BE2C (cell line): ENCODE data around the gene CNNM2.

Experiments
- DNase-seq: peaks from one replicate; pipeline ENCODE4 v3.0.0-alpha.2; 2020
- H3K27me3 ChIP-seq: fragments of 250-450 bp; sonication (Bioruptor Pico); 2 replicates; pipeline ENCODE4 v1.5.1; 2020; ENCODE audit warnings: mild to moderate bottlenecking
- H3K36me3 ChIP-seq: fragments of 250-450 bp; sonication (Bioruptor Pico); 2 replicates; pipeline ENCODE4 v1.5.1; 2020; ENCODE audit warnings: mild to moderate bottlenecking
- H3K4me1 ChIP-seq: fragments of 250-450 bp; sonication (Bioruptor Pico); 2 replicates; pipeline ENCODE4 v1.5.1; 2020
- H3K4me3 ChIP-seq: 2 replicates; pipeline ENCODE4 v1.5.1; 2011; ENCODE audit warnings: low read depth, low read length
- H3K9me3 ChIP-seq: fragments of 250-450 bp; sonication (Bioruptor Pico); 2 replicates; pipeline ENCODE4 v1.5.1; 2020
- TF ChIP-seq, protein P1 (sequence below): IDR thresholded peaks from 2 replicates; pipeline ENCODE4 v1.5.1; 2012; ENCODE audit warnings: mild to moderate bottlenecking, low read depth, low read length

The CNNM2 gene

DNA sequence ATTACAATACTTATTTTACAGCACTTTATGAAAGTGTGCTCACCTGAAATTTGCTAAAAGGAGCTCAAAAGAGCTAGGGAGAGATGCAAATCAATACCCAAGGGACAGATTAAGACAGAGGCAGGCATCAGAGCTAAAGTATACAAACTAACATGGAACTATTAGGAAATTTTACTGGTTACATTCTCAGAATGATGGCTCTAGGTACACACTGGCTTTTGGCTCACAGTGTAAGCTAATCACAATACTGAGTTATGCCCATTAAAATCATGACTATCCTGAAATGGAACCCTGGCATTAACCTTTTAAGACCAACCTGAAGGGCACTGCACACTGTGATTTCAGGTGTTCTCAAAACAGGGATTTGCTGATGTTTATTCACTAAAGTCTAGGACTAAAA lies 176.9 kb downstream of the CNNM2 start:
- TF ChIP-seq, protein P1, sequence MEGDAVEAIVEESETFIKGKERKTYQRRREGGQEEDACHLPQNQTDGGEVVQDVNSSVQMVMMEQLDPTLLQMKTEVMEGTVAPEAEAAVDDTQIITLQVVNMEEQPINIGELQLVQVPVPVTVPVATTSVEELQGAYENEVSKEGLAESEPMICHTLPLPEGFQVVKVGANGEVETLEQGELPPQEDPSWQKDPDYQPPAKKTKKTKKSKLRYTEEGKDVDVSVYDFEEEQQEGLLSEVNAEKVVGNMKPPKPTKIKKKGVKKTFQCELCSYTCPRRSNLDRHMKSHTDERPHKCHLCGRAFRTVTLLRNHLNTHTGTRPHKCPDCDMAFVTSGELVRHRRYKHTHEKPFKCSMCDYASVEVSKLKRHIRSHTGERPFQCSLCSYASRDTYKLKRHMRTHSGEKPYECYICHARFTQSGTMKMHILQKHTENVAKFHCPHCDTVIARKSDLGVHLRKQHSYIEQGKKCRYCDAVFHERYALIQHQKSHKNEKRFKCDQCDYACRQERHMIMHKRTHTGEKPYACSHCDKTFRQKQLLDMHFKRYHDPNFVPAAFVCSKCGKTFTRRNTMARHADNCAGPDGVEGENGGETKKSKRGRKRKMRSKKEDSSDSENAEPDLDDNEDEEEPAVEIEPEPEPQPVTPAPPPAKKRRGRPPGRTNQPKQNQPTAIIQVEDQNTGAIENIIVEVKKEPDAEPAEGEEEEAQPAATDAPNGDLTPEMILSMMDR = no peak
- DNase-seq = no peak
- Histone ChIP-seq H3K9me3 (no peaks in the 10 kb centered on the region), H3K4me1 (no peaks in the 10 kb centered on the region), H3K27me3 (no peaks in the 10 kb centered on the region), H3K4me3 (no peak overlapping the region), H3K36me3 (peaks cover 15% of the 10 kb centered on the region)

DNA sequence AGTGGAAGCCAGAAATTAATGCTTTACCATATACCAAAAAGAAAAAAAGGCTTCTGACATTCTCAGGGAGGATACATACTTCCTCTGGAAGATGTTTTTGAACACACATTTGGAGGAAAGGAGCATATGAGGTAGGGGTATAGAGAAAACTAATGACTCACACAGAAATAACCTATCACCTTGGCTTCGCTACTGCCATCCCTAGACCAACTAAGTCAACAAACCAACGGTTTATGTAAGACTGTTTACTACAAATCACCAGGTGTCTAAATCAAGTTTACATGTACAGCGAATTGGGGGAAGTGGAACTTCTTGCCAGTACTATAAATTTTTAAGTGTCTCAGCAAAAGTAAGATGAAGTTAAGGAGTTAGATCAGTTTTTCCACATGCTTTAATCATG lies 178.0 kb downstream of the CNNM2 start:
- Histone ChIP-seq H3K4me3 (no peak overlapping the region), H3K4me1 (no peaks in the 10 kb centered on the region; the same call in 1 of the 2 replicates), H3K27me3 (no peaks in the 10 kb centered on the region), H3K9me3 (no peaks in the 10 kb centered on the region), H3K36me3 (peaks cover 13% of the 10 kb centered on the region; the same call in 1 of the 2 replicates)
- no peak for DNase-seq
- TF ChIP-seq, protein P1 = no peak

DNA sequence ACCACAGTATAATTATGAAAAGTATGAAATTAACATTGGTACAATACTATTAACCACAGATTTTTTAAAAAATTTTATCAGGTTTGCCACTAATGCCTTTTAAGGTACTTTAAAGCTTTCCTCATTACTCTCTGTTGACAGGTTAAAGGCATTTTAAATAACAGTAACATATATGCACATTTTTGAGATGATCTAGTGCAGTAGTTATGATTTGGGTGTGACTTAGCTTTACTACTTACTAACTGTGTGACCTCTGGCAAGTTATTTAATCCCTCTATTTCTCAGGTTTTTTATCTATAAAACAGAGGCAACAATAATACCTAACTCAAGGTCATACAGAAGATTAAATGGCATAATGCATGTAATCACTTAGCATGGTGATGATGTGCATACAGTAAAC lies 180.1 kb downstream of the CNNM2 start:
- no peaks in the 10 kb centered on the region; the same call in 1 of the 2 replicates for H3K4me1 ChIP-seq
- TF ChIP-seq, protein P1 = no peak
- no peaks in the 10 kb centered on the region for H3K27me3 ChIP-seq
- H3K9me3 ChIP-seq = no peaks in the 10 kb centered on the region
- H3K36me3 ChIP-seq = peaks cover 2% of the 10 kb centered on the region; the same call in 1 of the 2 replicates
- H3K4me3 ChIP-seq = no peak overlapping the region
- DNase-seq = no peak

DNA sequence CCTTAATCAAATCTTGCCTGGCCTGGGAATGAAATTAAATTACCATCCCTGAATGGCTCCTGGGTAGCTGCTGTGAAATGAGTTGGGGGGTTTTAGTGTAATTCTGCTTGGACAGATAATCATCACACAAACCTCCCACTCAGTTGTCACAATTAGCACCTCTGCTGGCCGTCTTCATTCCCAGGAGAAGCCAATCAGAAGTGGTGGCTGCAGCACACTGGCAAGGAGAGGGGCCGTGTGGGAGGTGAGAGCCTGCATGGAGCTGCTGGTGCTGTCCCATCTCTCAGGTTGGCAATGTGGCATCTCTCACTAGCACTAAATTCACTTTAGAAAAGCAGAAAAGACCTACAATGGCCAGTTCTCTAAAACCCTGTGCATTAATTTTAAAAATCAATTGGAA lies 182.5 kb downstream of the CNNM2 start:
- H3K4me3 ChIP-seq = no peak overlapping the region
- no peaks in the 10 kb centered on the region for H3K36me3 ChIP-seq
- H3K9me3 ChIP-seq = no peaks in the 10 kb centered on the region
- TF ChIP-seq, protein P1 = no peak
- DNase-seq = no peak
- H3K27me3 ChIP-seq = no peaks in the 10 kb centered on the region
- H3K4me1 ChIP-seq = no peaks in the 10 kb centered on the region; the same call in 1 of the 2 replicates

DNA sequence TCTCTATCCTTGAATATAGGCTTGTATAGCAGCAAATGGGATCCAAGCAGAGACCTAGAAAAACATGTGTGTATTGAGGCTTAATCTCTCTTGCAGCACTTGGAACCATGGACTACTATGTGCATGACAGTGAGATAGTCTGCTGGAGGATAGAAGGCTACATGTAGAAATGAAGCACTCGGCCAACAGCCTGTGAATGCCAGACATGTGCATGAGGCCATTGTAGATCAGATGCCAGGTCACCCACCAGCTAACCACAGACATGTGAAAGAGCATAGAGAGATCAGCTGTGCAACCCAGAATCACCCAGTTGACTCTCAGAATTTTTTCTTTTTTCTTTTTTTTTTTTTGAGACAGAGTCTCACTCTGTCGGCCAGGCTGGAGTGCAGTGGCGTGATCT lies 184.1 kb downstream of the CNNM2 start:
- TF ChIP-seq, protein P1 = no peak
- DNase-seq = no peak
- Histone ChIP-seq H3K27me3 (no peaks in the 10 kb centered on the region), H3K36me3 (no peaks in the 10 kb centered on the region), H3K4me3 (no peak overlapping the region), H3K4me1 (no peaks in the 10 kb centered on the region; the same call in 1 of the 2 replicates), H3K9me3 (no peaks in the 10 kb centered on the region)

DNA sequence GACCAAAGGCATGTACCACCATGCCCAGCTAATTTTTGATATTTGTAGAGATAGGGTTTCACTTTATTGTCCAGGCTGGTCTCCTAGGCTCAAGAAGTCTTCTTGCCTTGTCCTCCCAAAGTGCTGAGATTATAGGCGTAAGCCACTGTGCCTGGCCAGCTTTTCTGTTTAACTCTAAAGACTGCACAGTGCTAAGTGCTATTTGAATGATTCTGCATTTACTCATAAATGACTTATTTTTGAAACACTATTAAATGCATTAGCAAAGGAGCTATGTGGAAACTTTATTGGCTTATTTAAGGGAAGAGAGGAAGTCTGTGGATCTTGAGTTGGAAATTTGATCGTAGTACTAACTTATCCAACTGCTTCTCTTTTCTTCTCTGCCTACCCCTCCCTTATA lies 185.9 kb downstream of the CNNM2 start:
- TF ChIP-seq, protein P1 = no peak
- Histone ChIP-seq H3K4me3 (no peak overlapping the region), H3K4me1 (no peaks in the 10 kb centered on the region; the same call in 1 of the 2 replicates), H3K27me3 (no peaks in the 10 kb centered on the region), H3K9me3 (no peaks in the 10 kb centered on the region), H3K36me3 (no peaks in the 10 kb centered on the region)
- DNase-seq = no peak
